Esophagus squamous epithelium (tissue), 4 donors: Measurements from ENCODE around the gene ASB14.

Source experiments
- POLR2A ChIP-seq, 4 donors: fragments of 450-650 bp; IDR thresholded peaks; one replicate each; pipeline ENCODE4 v1.6.1; 2017; ENCODE audit warnings: antibody characterized with exemption in 4 of 4, mild to moderate bottlenecking in 4 of 4, moderate library complexity in 3 of 4
- TF ChIP-seq, protein P1 (sequence below), 6 experiments: fragments of 450-650 bp in 4 of 6; fragments of 200-600 bp in 2 of 6; sonication (generic) in 2 of 6; IDR thresholded peaks; one replicate each; pipeline ENCODE4 v1.5.1; 2016 to 2019; ENCODE audit warnings: antibody characterized with exemption in 6 of 6, mild to moderate bottlenecking in 4 of 6, moderate library complexity in 4 of 6

DNA sequence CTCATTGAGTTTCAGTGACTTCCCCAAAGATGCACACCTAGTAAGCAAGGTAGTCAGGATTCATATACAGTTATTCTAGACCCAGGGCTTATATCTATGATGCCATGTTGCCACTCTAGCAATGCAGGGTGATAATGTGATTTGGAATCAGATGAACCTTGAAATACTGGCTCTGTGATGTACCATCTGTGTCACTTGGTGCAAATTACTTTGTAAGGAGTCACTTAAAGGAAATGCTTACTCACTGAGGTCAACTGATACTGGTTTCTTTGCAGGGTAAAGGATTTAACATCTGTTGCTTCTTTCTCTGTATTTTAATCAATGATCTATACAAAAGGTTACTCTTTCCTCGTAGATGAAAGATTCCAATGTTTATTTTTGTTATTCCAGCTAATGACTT, 10.8 kb downstream of the ASB14 start:
- TF ChIP-seq, protein P1, sequence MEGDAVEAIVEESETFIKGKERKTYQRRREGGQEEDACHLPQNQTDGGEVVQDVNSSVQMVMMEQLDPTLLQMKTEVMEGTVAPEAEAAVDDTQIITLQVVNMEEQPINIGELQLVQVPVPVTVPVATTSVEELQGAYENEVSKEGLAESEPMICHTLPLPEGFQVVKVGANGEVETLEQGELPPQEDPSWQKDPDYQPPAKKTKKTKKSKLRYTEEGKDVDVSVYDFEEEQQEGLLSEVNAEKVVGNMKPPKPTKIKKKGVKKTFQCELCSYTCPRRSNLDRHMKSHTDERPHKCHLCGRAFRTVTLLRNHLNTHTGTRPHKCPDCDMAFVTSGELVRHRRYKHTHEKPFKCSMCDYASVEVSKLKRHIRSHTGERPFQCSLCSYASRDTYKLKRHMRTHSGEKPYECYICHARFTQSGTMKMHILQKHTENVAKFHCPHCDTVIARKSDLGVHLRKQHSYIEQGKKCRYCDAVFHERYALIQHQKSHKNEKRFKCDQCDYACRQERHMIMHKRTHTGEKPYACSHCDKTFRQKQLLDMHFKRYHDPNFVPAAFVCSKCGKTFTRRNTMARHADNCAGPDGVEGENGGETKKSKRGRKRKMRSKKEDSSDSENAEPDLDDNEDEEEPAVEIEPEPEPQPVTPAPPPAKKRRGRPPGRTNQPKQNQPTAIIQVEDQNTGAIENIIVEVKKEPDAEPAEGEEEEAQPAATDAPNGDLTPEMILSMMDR (IDR thresholded peaks at IDR 0.05): no peak
- no peak for TF ChIP-seq POLR2A (IDR thresholded peaks at IDR 0.05)
